NT2/D1 (cell line): Measurements from ENCODE around the gene RAI1.

ENCODE experiments used
- DNase-seq: peaks from one replicate; pipeline ENCODE4 v3.0.0-alpha.2; 2011; ENCODE audit warnings: low read depth, low spot score
- H3K27me3 ChIP-seq: 2 replicates; pipeline ENCODE4 v1.6.0; 2011; ENCODE audit warnings: mild to moderate bottlenecking; ENCODE audit not compliant: insufficient read length, insufficient read depth
- H3K36me3 ChIP-seq: 2 replicates; pipeline ENCODE4 v1.6.1; 2011; ENCODE audit warnings: mild to moderate bottlenecking, low read length, mixed read lengths; ENCODE audit not compliant: insufficient read depth, insufficient read length
- H3K4me1 ChIP-seq: 2 replicates; pipeline ENCODE4 v1.5.1; 2011; ENCODE audit not compliant: insufficient read depth, insufficient read length
- H3K4me3 ChIP-seq: 2 replicates; pipeline ENCODE4 v1.5.1; 2011; ENCODE audit warnings: low read depth; ENCODE audit not compliant: insufficient read length
- H3K9ac ChIP-seq: 2 replicates; pipeline ENCODE4 v1.6.0; 2011; ENCODE audit warnings: low read depth; ENCODE audit not compliant: insufficient read length
- H3K9me3 ChIP-seq: 2 replicates; pipeline ENCODE4 v1.5.1; 2011; ENCODE audit warnings: mild to moderate bottlenecking, low read length; ENCODE audit not compliant: insufficient read depth
- SUZ12 ChIP-seq: IDR thresholded peaks from 2 replicates; pipeline ENCODE4 v1.6.1; 2011; ENCODE audit not compliant: insufficient read length, insufficient read depth; ENCODE audit errors: extremely low read depth
- YY1 ChIP-seq: IDR thresholded peaks from 2 replicates; pipeline ENCODE4 v1.6.1; 2011; ENCODE audit not compliant: insufficient read length, insufficient read depth
- ZNF274 ChIP-seq: IDR thresholded peaks from 2 replicates; pipeline ENCODE4 v1.6.1; 2011; ENCODE audit warnings: mild to moderate bottlenecking, low read depth, low read length

The RAI1 gene

GRCh38 chr17:17761894-17762743 is 80.9 kb downstream of the RAI1 start:
- peaks cover 9% of the 10 kb centered on the region for H3K4me1 ChIP-seq
- DNase-seq, result no peak
- H3K27me3 ChIP-seq, result no peaks in the 10 kb centered on the region
- no peak for TF ChIP-seq YY1
- TF ChIP-seq SUZ12, result no peak
- no peak for TF ChIP-seq ZNF274
- no peak overlapping the region for H3K9ac ChIP-seq
- no peaks in the 10 kb centered on the region for H3K9me3 ChIP-seq
- H3K4me3 ChIP-seq, result no peak overlapping the region
- H3K36me3 ChIP-seq, result peaks cover 5% of the 10 kb centered on the region

DNA sequence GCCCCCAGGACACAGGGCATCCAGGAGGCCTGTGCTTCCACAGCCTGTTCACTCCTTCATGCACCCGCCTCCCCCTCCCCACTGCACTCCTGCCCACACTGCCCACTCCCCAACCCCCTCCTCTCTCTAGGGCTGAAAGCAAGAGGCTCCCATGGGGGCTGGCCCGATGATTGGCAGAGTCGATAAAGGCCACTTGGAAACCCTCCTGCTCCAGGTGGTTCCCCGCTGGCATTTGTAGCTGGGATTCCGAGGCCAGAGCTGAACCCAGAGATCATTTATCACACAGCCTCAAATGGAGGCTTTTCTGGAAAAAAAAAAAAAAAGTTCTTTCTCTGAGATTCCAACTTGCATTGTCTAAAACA is 81.5 kb downstream of the RAI1 start:
- no peak overlapping the region for H3K9ac ChIP-seq
- DNase-seq, result no peak
- H3K36me3 ChIP-seq, result peaks cover 5% of the 10 kb centered on the region
- no peak overlapping the region for H3K4me3 ChIP-seq
- TF ChIP-seq ZNF274 (no peak), SUZ12 (no peak), YY1 (no peak)
- H3K4me1 ChIP-seq, result peaks cover 5% of the 10 kb centered on the region
- no peaks in the 10 kb centered on the region for H3K27me3 ChIP-seq
- no peaks in the 10 kb centered on the region for H3K9me3 ChIP-seq

DNA sequence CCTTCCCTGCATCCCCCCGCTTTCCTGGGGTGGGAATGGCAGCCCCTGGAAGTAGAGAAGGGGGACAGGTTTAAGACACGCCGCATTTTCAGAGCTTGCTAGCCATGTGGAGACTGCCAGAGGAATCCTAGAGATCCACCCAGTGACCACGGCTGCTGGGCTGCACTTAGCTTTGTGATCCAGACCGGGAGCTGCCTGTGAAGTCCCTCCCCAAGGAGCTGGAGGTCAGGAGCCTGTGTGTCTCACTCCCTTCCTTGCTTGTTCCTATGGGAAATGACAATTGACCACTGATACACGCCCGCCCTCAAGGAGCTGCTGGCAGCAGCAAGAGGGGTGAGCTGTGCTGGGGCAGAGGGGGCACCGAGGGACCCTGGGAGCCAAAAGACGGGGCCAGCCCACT is 81.9 kb downstream of the RAI1 start:
- no peak for DNase-seq
- Histone ChIP-seq H3K27me3 (no peaks in the 10 kb centered on the region), H3K9me3 (no peaks in the 10 kb centered on the region), H3K36me3 (peaks cover 5% of the 10 kb centered on the region), H3K4me1 (peaks cover 4% of the 10 kb centered on the region), H3K9ac (no peak overlapping the region), H3K4me3 (no peak overlapping the region)
- TF ChIP-seq ZNF274 (no peak), YY1 (no peak)

GRCh38 chr17:17763734-17764133 is 82.5 kb downstream of the RAI1 start:
- no peak overlapping the region for H3K9ac ChIP-seq
- H3K4me3 ChIP-seq, result no peak overlapping the region
- no peak for DNase-seq
- peaks cover 4% of the 10 kb centered on the region for H3K4me1 ChIP-seq
- no peaks in the 10 kb centered on the region for H3K27me3 ChIP-seq
- H3K9me3 ChIP-seq, result no peaks in the 10 kb centered on the region
- H3K36me3 ChIP-seq, result peaks cover 5% of the 10 kb centered on the region
- no peak for TF ChIP-seq YY1
- no peak for TF ChIP-seq ZNF274
- no peak for TF ChIP-seq SUZ12

- no peaks in the 10 kb centered on the region for H3K9me3 ChIP-seq
- peaks cover 13% of the 10 kb centered on the region for H3K4me1 ChIP-seq
- no peak overlapping the region for H3K4me3 ChIP-seq
- H3K9ac ChIP-seq, result no peak overlapping the region
- TF ChIP-seq SUZ12 (no peak), YY1 (no peak), ZNF274 (no peak)
- H3K27me3 ChIP-seq, result no peaks in the 10 kb centered on the region
- no peak for DNase-seq
- H3K36me3 ChIP-seq, result peaks cover 5% of the 10 kb centered on the region
Measured at GRCh38 chr17:17765359-17766076, 84.3 kb downstream of the RAI1 start.

DNA sequence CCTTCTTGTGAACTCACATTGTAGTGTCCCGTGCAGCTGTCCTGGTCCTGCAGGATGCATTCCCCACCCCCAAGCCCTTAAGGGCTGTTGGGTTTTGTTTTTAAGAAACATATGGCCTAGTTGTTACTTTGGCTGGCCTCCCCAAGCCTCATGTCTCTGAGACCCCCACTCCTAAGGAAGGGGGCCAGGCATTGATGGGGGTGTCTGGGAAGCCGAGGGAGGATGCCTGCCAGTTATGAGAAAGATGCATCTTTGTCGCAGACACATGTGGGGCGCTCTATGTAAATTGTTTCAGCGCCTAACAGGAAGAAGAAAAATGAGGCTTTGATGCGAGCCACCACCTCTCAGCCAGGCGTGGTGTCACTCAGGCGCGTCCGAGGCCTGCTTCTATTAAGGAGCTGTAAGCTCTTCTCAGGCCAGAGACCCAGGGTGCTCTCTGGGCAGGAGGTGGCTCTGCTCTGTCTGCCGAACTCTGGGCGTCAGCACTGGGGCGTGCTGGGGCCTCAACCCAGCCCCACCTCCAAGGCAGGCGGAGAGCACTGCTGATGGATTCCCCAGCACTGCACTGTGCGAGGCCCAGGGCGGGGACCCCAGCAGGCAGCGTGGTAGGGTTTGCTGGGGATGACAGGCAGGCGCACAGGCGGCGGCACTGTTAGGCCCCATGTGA is 85.0 kb downstream of the RAI1 start:
- Histone ChIP-seq H3K36me3 (peaks cover 5% of the 10 kb centered on the region), H3K9me3 (no peaks in the 10 kb centered on the region), H3K9ac (no peak overlapping the region), H3K4me1 (peaks cover 16% of the 10 kb centered on the region), H3K27me3 (no peaks in the 10 kb centered on the region), H3K4me3 (no peak overlapping the region)
- DNase-seq, result no peak
- no peak for TF ChIP-seq ZNF274
- no peak for TF ChIP-seq SUZ12
- TF ChIP-seq YY1, result no peak

GRCh38 chr17:17766744-17767120 is 85.5 kb downstream of the RAI1 start:
- H3K9ac ChIP-seq, result no peak overlapping the region
- DNase-seq, result no peak
- H3K4me1 ChIP-seq, result peaks cover 16% of the 10 kb centered on the region
- TF ChIP-seq ZNF274 (no peak), YY1 (no peak), SUZ12 (no peak)
- peaks cover 5% of the 10 kb centered on the region for H3K36me3 ChIP-seq
- no peaks in the 10 kb centered on the region for H3K9me3 ChIP-seq
- no peak overlapping the region for H3K4me3 ChIP-seq
- H3K27me3 ChIP-seq, result no peaks in the 10 kb centered on the region
